OCI-LY7 (cell line): ENCODE data around the gene ITPKB.

Experiments
- EZH2phosphoT487 ChIP-seq: fragments of 200-600 bp; sonication (generic); IDR thresholded peaks from 2 replicates; pipeline ENCODE4 v1.6.1; 2018; ENCODE audit warnings: low read depth, borderline replicate concordance, mild to moderate bottlenecking, mixed run types, antibody characterized with exemption, low read length, moderate library complexity, mixed read lengths
- TF ChIP-seq, protein P1 (sequence below): fragments of 200-600 bp; sonication (generic); conservative IDR thresholded peaks from 2 replicates; pipeline ENCODE4 v1.5.1; 2014; ENCODE audit warnings: mild to moderate bottlenecking, antibody characterized with exemption, low read length, moderate library complexity, mixed read lengths

DNA sequence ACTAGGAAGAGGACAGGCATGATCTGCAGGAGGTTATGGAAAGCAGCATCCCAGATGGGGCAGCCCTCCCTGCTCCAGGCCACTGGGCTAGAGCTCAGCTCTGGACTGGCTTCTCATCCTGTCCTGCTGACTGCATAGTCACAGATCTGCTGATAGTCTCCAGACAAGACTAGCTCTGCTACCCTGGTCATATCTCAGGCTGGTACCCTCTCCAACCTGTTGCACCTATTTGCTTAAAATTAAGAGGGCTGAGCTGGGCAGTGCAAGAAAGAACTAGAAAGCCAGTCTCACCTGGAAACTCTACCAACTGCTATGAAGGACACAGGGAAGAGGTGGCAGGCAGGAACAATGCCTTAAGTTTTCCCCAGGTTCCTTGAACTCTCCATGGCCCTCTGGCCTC lies 40.4 kb downstream of the ITPKB start:
- TF ChIP-seq, protein P1, sequence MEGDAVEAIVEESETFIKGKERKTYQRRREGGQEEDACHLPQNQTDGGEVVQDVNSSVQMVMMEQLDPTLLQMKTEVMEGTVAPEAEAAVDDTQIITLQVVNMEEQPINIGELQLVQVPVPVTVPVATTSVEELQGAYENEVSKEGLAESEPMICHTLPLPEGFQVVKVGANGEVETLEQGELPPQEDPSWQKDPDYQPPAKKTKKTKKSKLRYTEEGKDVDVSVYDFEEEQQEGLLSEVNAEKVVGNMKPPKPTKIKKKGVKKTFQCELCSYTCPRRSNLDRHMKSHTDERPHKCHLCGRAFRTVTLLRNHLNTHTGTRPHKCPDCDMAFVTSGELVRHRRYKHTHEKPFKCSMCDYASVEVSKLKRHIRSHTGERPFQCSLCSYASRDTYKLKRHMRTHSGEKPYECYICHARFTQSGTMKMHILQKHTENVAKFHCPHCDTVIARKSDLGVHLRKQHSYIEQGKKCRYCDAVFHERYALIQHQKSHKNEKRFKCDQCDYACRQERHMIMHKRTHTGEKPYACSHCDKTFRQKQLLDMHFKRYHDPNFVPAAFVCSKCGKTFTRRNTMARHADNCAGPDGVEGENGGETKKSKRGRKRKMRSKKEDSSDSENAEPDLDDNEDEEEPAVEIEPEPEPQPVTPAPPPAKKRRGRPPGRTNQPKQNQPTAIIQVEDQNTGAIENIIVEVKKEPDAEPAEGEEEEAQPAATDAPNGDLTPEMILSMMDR: no peak
- no peak for TF ChIP-seq EZH2phosphoT487
